Suprapubic skin (tissue), 4 donors: ENCODE data around the gene TMCO4. TPM values are rescaled to one million over a fixed set of nuclear protein-coding genes. Genes with fewer than 3 reads are reported as not detected.
"Not testable (repeated sequence)": the region's sequence is repeated elsewhere in the genome, so short reads cannot be mapped to it uniquely, and the experiment has no call there.

Source experiments
- DNase-seq, 2 donors: peaks; one replicate each; pipeline ENCODE4 v3.0.0-alpha.2; 2019; ENCODE audit warnings: low spot score in 2 of 2
- H3K27ac ChIP-seq: fragments of 200-600 bp; sonication (generic); one replicate; pipeline ENCODE4 v1.5.1; 2019
- H3K27me3 ChIP-seq: fragments of 200-600 bp; sonication (generic); one replicate; pipeline ENCODE4 v1.5.1; 2019
- H3K36me3 ChIP-seq: fragments of 200-600 bp; sonication (generic); one replicate; pipeline ENCODE4 v1.5.1; 2019
- H3K4me1 ChIP-seq: fragments of 200-600 bp; sonication (generic); one replicate; pipeline ENCODE4 v1.5.1; 2019
- H3K4me3 ChIP-seq: fragments of 200-600 bp; sonication (generic); one replicate; pipeline ENCODE4 v1.5.1; 2019; ENCODE audit warnings: mild to moderate bottlenecking
- H3K9me3 ChIP-seq: fragments of 200-600 bp; sonication (generic); one replicate; pipeline ENCODE4 v1.5.1; 2019
- CTCF ChIP-seq, 2 donors: fragments of 200-600 bp in 1 of 2; fragments of 450-650 bp in 1 of 2; sonication (generic) in 1 of 2; IDR thresholded peaks; one replicate each; pipeline ENCODE4 v1.5.1; 2016 to 2019; ENCODE audit warnings: antibody characterized with exemption in 2 of 2, mild to moderate bottlenecking in 1 of 2, moderate library complexity in 1 of 2
- EP300 ChIP-seq: sonication (generic); formaldehyde crosslinking; IDR thresholded peaks from one replicate; pipeline ENCODE4 v1.6.1; 2017; ENCODE audit warnings: antibody characterized with exemption
- POLR2A ChIP-seq, 2 donors: fragments of 450-650 bp; IDR thresholded peaks; one replicate each; pipeline ENCODE4 v1.6.1; 2017; ENCODE audit warnings: antibody characterized with exemption in 2 of 2, mild to moderate bottlenecking in 2 of 2, moderate library complexity in 2 of 2
- POLR2AphosphoS5 ChIP-seq, 3 donors: sonication (generic); formaldehyde crosslinking; IDR thresholded peaks; one replicate each; pipeline ENCODE4 v1.6.1; 2017; ENCODE audit warnings: antibody characterized with exemption in 3 of 3
- WGBS: methylation state at CpG from one replicate; pipeline ENCODE4 v1.1.5; 2018; 5-methylcytosine and 5-hydroxymethylcytosine counted together
- total RNA-seq, 4 donors: library from RNA; depleted of rRNA; stranded (reverse); fragments of >200 nt; gene quantifications; one replicate each; pipeline ENCODE4 v1.1.0, GENCODE V29; 2016

The TMCO4 gene
- total RNA-seq, 4 donors from 2014 or later: 11.6 to 23.8 (median 15.0) TPM

- no peaks in the 10 kb centered on the region for H3K27me3 ChIP-seq
- H3K36me3 ChIP-seq: no peaks in the 10 kb centered on the region
- no peaks in the 10 kb centered on the region for H3K9me3 ChIP-seq
- DNase-seq: no peak
- TF ChIP-seq CTCF (IDR thresholded peaks at IDR 0.05): no peak
- peak overlapping the region; percentile 95 for H3K27ac ChIP-seq
- peak overlapping the region; percentile 90 for H3K4me3 ChIP-seq
- 0% methylated on average over 34 of the region's 51 CpGs for WGBS
- H3K4me1 ChIP-seq: peaks cover 76% of the 10 kb centered on the region
These were observed 155.4 kb downstream of the TMCO4 start for GRCh38 chr1:19644395-19644680.

GRCh38 chr1:19643602-19644394, 155.9 kb downstream of the TMCO4 start, which contains the start of gene NBL1:
Gene NBL1 (plus strand): TSS chr1:19644311. CDS start chr1:19655031, 10,720 bp downstream.
- Histone ChIP-seq H3K27me3 (no peaks in the 10 kb centered on the region), H3K9me3 (no peaks in the 10 kb centered on the region), H3K36me3 (no peaks in the 10 kb centered on the region), H3K27ac (peak within 1 kb of the TSS; percentile 95), H3K4me1 (peaks cover 70% of the 10 kb centered on the region), H3K4me3 (peak within 1 kb of the TSS; percentile 90)
- WGBS: 0% methylated on average over 3 of the region's 90 CpGs
- DNase-seq: peak in 1 of 2 donors; percentile 80
- TF ChIP-seq POLR2A (IDR thresholded peaks at IDR 0.05): peak in 1 of 2 donors; percentile 43
- no peak for TF ChIP-seq CTCF (IDR thresholded peaks at IDR 0.05)

- H3K27me3 ChIP-seq: no peaks in the 10 kb centered on the region
- peak overlapping the region; percentile 90 for H3K4me3 ChIP-seq
- no peaks in the 10 kb centered on the region for H3K36me3 ChIP-seq
- no peaks in the 10 kb centered on the region for H3K9me3 ChIP-seq
- TF ChIP-seq POLR2AphosphoS5 (IDR thresholded peaks at IDR 0.05): no peak
- TF ChIP-seq CTCF (IDR thresholded peaks at IDR 0.05): peak in 1 of 2 donors; percentile 27
- H3K27ac ChIP-seq: peak overlapping the region; percentile 95
- DNase-seq: peak in 1 of 2 donors; percentile 74
- WGBS: 36% methylated on average over 7 of the region's 7 CpGs
- peaks cover 63% of the 10 kb centered on the region for H3K4me1 ChIP-seq
These were observed 156.6 kb downstream of the TMCO4 start for GRCh38 chr1:19643121-19643520.

GRCh38 chr1:19640363-19641316, 159.1 kb downstream of the TMCO4 start:
- Histone ChIP-seq H3K9me3 (no peaks in the 10 kb centered on the region), H3K36me3 (no peaks in the 10 kb centered on the region), H3K27me3 (no peaks in the 10 kb centered on the region), H3K4me1 (peaks cover 39% of the 10 kb centered on the region), H3K27ac (peak overlapping the region; percentile 78), H3K4me3 (no peak overlapping the region)
- 39% methylated on average over 10 of the region's 14 CpGs for WGBS
- TF ChIP-seq POLR2AphosphoS5 (IDR thresholded peaks at IDR 0.05) (no peak), EP300 (no peak), CTCF (IDR thresholded peaks at IDR 0.05) (no peak), POLR2A (IDR thresholded peaks at IDR 0.05) (no peak)
- no peak for DNase-seq

- Histone ChIP-seq H3K27me3 (no peaks in the 10 kb centered on the region), H3K4me3 (no peak overlapping the region), H3K36me3 (no peaks in the 10 kb centered on the region), H3K4me1 (peaks cover 35% of the 10 kb centered on the region), H3K9me3 (no peaks in the 10 kb centered on the region), H3K27ac (peak overlapping the region; percentile 78)
- TF ChIP-seq POLR2A (IDR thresholded peaks at IDR 0.05): no peak
- no peak for TF ChIP-seq CTCF (IDR thresholded peaks at IDR 0.05)
- TF ChIP-seq POLR2AphosphoS5 (IDR thresholded peaks at IDR 0.05): no peak
- TF ChIP-seq EP300: no peak
- WGBS: 36% methylated on average over 3 of the region's 3 CpGs
- no peak for DNase-seq
These were observed 159.7 kb downstream of the TMCO4 start for GRCh38 chr1:19639999-19640362.

- not testable (repeated sequence) for H3K36me3 ChIP-seq, H3K4me3 ChIP-seq, H3K9me3 ChIP-seq, DNase-seq, H3K27ac ChIP-seq, H3K27me3 ChIP-seq
- peaks cover 35% of the 10 kb centered on the region for H3K4me1 ChIP-seq
- WGBS: 83% methylated on average over 10 of the region's 10 CpGs
These were observed 160.5 kb downstream of the TMCO4 start for GRCh38 chr1:19639228-19639627.
